Heart left ventricle (tissue), 13 donors: ENCODE results near the gene ARHGAP1.

Experiments used
- POLR2A ChIP-seq, 2 donors: fragments of 450-650 bp; IDR thresholded peaks; one replicate each; pipeline ENCODE4 v1.6.1; 2017; ENCODE audit warnings: antibody characterized with exemption in 2 of 2, mild to moderate bottlenecking in 2 of 2, moderate library complexity in 2 of 2
- TF ChIP-seq, protein P1 (sequence below), 12 donors: fragments of 200-600 bp; sonication (generic) in 4 of 12; IDR thresholded peaks; one replicate each; pipeline versions ENCODE4 v1.5.0 to v1.8.0; 2018 to 2022; ENCODE audit warnings: antibody characterized with exemption in 12 of 12, mild to moderate bottlenecking in 5 of 12
- donor health status: ischemic (EF 13 %, LVEDD 7.1; RV severe dilation, severe dysfunction).
- donor health status: DM: no; HTN: yes; CAD: no.
- donor health status: DM: no; HTN: no; CAD: no.
- donor health status: ischemic (EF 25% LVEDD 6.9; RV normal size, moderate dysfunction).
- donor health status: ischemic (EF 25% LVEDD 5.7; RV mildly dilated, moderate dysfunction).
- donor health status: ischemic (EF 35%, LVEDD 5.7; RV mildly dilated, moderate dysfunction).
- donor health status: nonischemic (EF 11% LVEDD 7.7; RV severe dilation, severe dysfunction).
- donor health status: DM: yes; HTN: yes; CAD: no.
- donor health status: PGD.
- donor health status: ischemic (EF 29% LVEDD 5.4; RV normal size, mild dysfunction).
- donor health status: nonischemic (EF 23%, LVEDD 6.1; RV moderate dilation, normal function).

DNA sequence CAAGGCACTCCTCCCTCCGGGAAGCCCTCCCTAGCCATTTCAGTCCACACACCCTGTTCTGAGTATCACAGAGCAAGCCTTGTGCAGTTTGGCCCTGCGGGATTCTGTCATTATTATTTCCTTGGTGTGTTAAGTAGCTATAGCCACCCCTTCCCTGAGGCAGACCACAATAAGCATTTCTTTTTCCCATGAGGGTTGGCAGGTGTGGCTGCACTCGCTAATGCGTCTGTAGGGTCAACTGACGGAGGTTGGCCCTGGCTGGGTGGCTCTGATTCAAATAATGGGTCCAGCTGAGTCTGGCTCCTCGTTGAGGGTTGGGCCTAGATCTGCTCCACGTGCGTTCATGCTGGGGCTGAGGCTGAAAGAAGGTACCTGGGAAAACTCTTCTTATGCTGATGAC, 23.7 kb upstream of the ARHGAP1 start:
- TF ChIP-seq, protein P1, sequence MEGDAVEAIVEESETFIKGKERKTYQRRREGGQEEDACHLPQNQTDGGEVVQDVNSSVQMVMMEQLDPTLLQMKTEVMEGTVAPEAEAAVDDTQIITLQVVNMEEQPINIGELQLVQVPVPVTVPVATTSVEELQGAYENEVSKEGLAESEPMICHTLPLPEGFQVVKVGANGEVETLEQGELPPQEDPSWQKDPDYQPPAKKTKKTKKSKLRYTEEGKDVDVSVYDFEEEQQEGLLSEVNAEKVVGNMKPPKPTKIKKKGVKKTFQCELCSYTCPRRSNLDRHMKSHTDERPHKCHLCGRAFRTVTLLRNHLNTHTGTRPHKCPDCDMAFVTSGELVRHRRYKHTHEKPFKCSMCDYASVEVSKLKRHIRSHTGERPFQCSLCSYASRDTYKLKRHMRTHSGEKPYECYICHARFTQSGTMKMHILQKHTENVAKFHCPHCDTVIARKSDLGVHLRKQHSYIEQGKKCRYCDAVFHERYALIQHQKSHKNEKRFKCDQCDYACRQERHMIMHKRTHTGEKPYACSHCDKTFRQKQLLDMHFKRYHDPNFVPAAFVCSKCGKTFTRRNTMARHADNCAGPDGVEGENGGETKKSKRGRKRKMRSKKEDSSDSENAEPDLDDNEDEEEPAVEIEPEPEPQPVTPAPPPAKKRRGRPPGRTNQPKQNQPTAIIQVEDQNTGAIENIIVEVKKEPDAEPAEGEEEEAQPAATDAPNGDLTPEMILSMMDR (IDR thresholded peaks at IDR 0.05) = no peak
- no peak for TF ChIP-seq POLR2A (IDR thresholded peaks at IDR 0.05)
